ENCODE results near the gene AGAP1. TPM values are rescaled to one million over a fixed set of nuclear protein-coding genes. Genes with fewer than 3 reads are reported as not detected.

AGAP1 gene
- total RNA-seq, 1 experiment from 2014 or later, result 44.8 TPM

GRCh38 chr2:235709124-235709813 lies 215.4 kb downstream of the AGAP1 start:
- DNase-seq (ENCODE audit: low spot score), result peak; percentile 81

- no peak for DNase-seq (ENCODE audit: low spot score)
Measured at GRCh38 chr2:235709969-235710879, 216.4 kb downstream of the AGAP1 start.

GRCh38 chr2:235710933-235711332 lies 217.1 kb downstream of the AGAP1 start:
- no peak for DNase-seq (ENCODE audit: low spot score)

- no peak for DNase-seq (ENCODE audit: low spot score)
Measured at GRCh38 chr2:235711527-235711926, 217.7 kb downstream of the AGAP1 start.

GRCh38 chr2:235712176-235712575 lies 218.3 kb downstream of the AGAP1 start:
- no peak for DNase-seq (ENCODE audit: low spot score)

- no peak for DNase-seq (ENCODE audit: low spot score)
Measured at GRCh38 chr2:235713189-235713588, 219.3 kb downstream of the AGAP1 start.

- DNase-seq (ENCODE audit: low spot score), result no peak
Measured at GRCh38 chr2:235715601-235716000, 221.8 kb downstream of the AGAP1 start.

- no peak for DNase-seq (ENCODE audit: low spot score)
Measured at GRCh38 chr2:235716875-235717496, 223.1 kb downstream of the AGAP1 start.

GRCh38 chr2:235719146-235719942 lies 225.5 kb downstream of the AGAP1 start:
- no peak for DNase-seq (ENCODE audit: low spot score)

GRCh38 chr2:235721625-235722024 lies 227.8 kb downstream of the AGAP1 start:
- DNase-seq (ENCODE audit: low spot score), result no peak

- no peak for DNase-seq (ENCODE audit: low spot score)
Measured at GRCh38 chr2:235722869-235723268, 229.0 kb downstream of the AGAP1 start.

GRCh38 chr2:235723371-235723770 lies 229.5 kb downstream of the AGAP1 start:
- DNase-seq (ENCODE audit: low spot score), result no peak

- no peak for DNase-seq (ENCODE audit: low spot score)
Measured at GRCh38 chr2:235723811-235724465, 230.1 kb downstream of the AGAP1 start.

GRCh38 chr2:235725016-235725489 lies 231.2 kb downstream of the AGAP1 start:
- no peak for DNase-seq (ENCODE audit: low spot score)

GRCh38 chr2:235725841-235726240 lies 232.0 kb downstream of the AGAP1 start:
- DNase-seq (ENCODE audit: low spot score), result no peak

GRCh38 chr2:235726554-235726953 lies 232.7 kb downstream of the AGAP1 start:
- DNase-seq (ENCODE audit: low spot score), result no peak

- DNase-seq (ENCODE audit: low spot score), result no peak
Measured at GRCh38 chr2:235727174-235727573, 233.3 kb downstream of the AGAP1 start.

GRCh38 chr2:235727891-235728799 lies 234.3 kb downstream of the AGAP1 start:
- no peak for DNase-seq (ENCODE audit: low spot score)

- DNase-seq (ENCODE audit: low spot score), result no peak
Measured at GRCh38 chr2:235728800-235729556, 235.1 kb downstream of the AGAP1 start.

Measured in HT-29 (cell line).